Body of pancreas (tissue), 4 donors: ENCODE measurements around the gene ABCB9.

Experiments
- CTCF ChIP-seq, 7 experiments: fragments of 450-650 bp in 4 of 7; fragments of 200-600 bp in 3 of 7; sonication (generic) in 3 of 7; IDR thresholded peaks; one replicate each; pipeline ENCODE4 v1.5.1; 2016 to 2019; ENCODE audit warnings: antibody characterized with exemption in 7 of 7
- POLR2A ChIP-seq, 3 donors: fragments of 450-650 bp; IDR thresholded peaks; one replicate each; pipeline ENCODE4 v1.6.1; 2016; ENCODE audit warnings: antibody characterized with exemption in 3 of 3, mild to moderate bottlenecking in 2 of 3

DNA sequence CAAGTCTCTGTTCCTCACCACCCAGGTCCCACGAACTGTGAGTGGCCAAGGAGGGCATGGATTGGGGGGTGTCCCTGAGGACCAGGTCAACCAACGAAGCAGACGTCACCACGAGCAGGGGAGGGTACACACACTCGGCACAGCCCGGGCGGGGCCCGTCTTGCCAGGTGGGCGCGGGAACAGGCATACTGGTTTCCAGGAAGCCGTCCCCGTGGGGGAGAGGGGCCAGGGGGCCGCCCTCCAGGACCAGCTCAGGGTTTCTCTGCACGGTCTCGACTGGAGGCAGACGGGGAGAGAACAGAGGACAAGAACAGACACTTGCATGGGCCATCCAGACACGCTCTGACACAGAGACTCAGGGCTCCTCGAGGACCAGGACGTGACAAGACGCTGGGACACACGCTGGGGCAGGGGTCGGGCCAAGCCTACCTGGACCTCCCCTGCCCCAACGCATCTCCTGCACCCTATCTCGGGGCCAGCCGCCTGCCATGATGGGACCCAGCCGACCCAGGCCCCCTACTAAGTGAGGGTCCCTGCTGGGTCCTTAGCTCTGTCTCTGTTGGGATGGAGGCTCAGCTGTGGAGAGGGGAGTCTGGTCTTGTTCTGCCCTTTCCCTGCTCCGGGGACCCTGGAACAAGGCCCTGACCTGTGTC is 25.5 kb upstream of the ABCB9 start:
- TF ChIP-seq CTCF (IDR thresholded peaks at IDR 0.05) (no peak), POLR2A (IDR thresholded peaks at IDR 0.05) (no peak)
